Panc1 (cell line): ENCODE data around the gene ARL2. TPM values are rescaled to one million over a fixed set of nuclear protein-coding genes. Genes with fewer than 3 reads are reported as not detected.

Experiments used
- ATAC-seq: fragments of 200-7000 bp; cut with Tn5 transposase; 2 replicates; pipeline ENCODE4 v1.9.1; 2020; ENCODE audit warnings: mild to moderate bottlenecking, moderate library complexity
- BruUV-seq: library from RNA; stranded (reverse); fragments of 400-500 nt; replicated peaks from 2 replicates; lab custom pipeline; 2021; lab: Mats Ljungman, UMichigan
- CTCF ChIA-PET: fragments of 300-600 bp; sonication (Branson Sonifier 250); formaldehyde crosslinking; loops from one replicate; lab custom pipeline; 2022; ENCODE audit warnings: antibody characterized with exemption; lab: Charles Lee
- POLR2A ChIA-PET: fragments of 300-600 bp; sonication (Branson Sonifier 250); formaldehyde crosslinking; loops from one replicate; lab custom pipeline; 2022; ENCODE audit warnings: antibody characterized with exemption; lab: Charles Lee
- DNase-seq: peaks from one replicate; pipeline ENCODE4 v3.0.0-alpha.2; 2010; ENCODE audit warnings: low read depth, low spot score
- H3K27ac ChIP-seq: 2 replicates; pipeline ENCODE4 v1.5.1; 2011; ENCODE audit warnings: mild to moderate bottlenecking, low read length, inconsistent platforms
- H3K27me3 ChIP-seq: fragments of 200-500 bp; sonication (Bioruptor generic); 2 replicates; pipeline ENCODE4 v1.6.0; 2014; ENCODE audit warnings: low read length, inconsistent platforms; ENCODE audit not compliant: control insufficient read depth, insufficient read depth
- H3K36me3 ChIP-seq: fragments of 200-500 bp; sonication (Bioruptor generic); 2 replicates; pipeline ENCODE4 v1.5.1; 2014; ENCODE audit warnings: inconsistent platforms, mild to moderate bottlenecking, low read length, moderate library complexity; ENCODE audit not compliant: control insufficient read depth, insufficient read depth
- H3K4me1 ChIP-seq: 2 replicates; pipeline ENCODE4 v1.5.1; 2011; ENCODE audit warnings: inconsistent platforms, mild to moderate bottlenecking, low read length, moderate library complexity; ENCODE audit not compliant: control insufficient read depth, insufficient read depth
- H3K4me3 ChIP-seq, 2 experiments: 2 replicates each; pipeline ENCODE4 v1.5.1; 2011 to 2012; ENCODE audit warnings: low read depth in 2 of 2, low read length in 2 of 2, mild to moderate bottlenecking in 2 of 2, inconsistent platforms in 1 of 2, moderate library complexity in 1 of 2
- H3K9me3 ChIP-seq: fragments of 200-500 bp; sonication (Bioruptor generic); 2 replicates; pipeline ENCODE4 v1.5.1; 2014; ENCODE audit warnings: low read depth, mild to moderate bottlenecking, inconsistent platforms, low read length, moderate library complexity; ENCODE audit not compliant: control insufficient read depth, insufficient read depth
- CTCF ChIP-seq: fragments of 450-650 bp; IDR thresholded peaks from 2 replicates; pipeline ENCODE4 v1.5.1; 2017; ENCODE audit warnings: mild to moderate bottlenecking
- POLR2AphosphoS5 ChIP-seq: IDR thresholded peaks from 2 replicates; pipeline ENCODE4 v1.6.1; 2012; ENCODE audit warnings: mild to moderate bottlenecking, low read depth, low read length, moderate library complexity
- SIN3A ChIP-seq: IDR thresholded peaks from 2 replicates; pipeline ENCODE4 v1.6.1; 2012; ENCODE audit warnings: low read depth, mild to moderate bottlenecking, low read length, moderate library complexity, borderline replicate concordance; ENCODE audit not compliant: insufficient read depth
- TCF7L2 ChIP-seq: IDR thresholded peaks from 2 replicates; pipeline ENCODE4 v1.6.1; 2011; ENCODE audit warnings: mild to moderate bottlenecking, low read depth, low read length, inconsistent platforms
- in situ Hi-C: cut with HindIII; loops from 2 replicates; pipeline ENCODE4 v1.10.0; 2016; ENCODE audit warnings: low sequenced_read_pairs, low pct_unique_long_range_greater_than_20kb
- intact Hi-C: fragments of 100-400 bp; cut with micrococcal nuclease; formaldehyde crosslinking; loops from one replicate; pipeline ENCODE4 v1.10.0; 2022; ENCODE audit not compliant: unreplicated experiment
- total RNA-seq: library from RNA; stranded (reverse); gene quantifications from one replicate; pipeline ENCODE4 v1.2.1, GENCODE V29; 2021; ENCODE audit not compliant: unreplicated experiment
- TF ChIP-seq, protein P1 (sequence below), 2 experiments: IDR thresholded peaks; 2 replicates each; pipeline ENCODE4 v1.6.1; 2011 to 2012; ENCODE audit warnings: low read depth in 2 of 2, control low read depth in 1 of 2, low read length in 1 of 2, mild to moderate bottlenecking in 1 of 2, moderate library complexity in 1 of 2; ENCODE audit not compliant: insufficient read depth in 1 of 2

ARL2 gene
- total RNA-seq, 1 experiment from 2014 or later = 177 TPM

- DNase-seq (no peak), ATAC-seq (no peak)
- Histone ChIP-seq H3K27me3 (no peaks in the 10 kb centered on the region), H3K4me3 (no peak overlapping the region), H3K9me3 (no peaks in the 10 kb centered on the region), H3K4me1 (peaks cover 5% of the 10 kb centered on the region), H3K27ac (no peak overlapping the region), H3K36me3 (no peaks in the 10 kb centered on the region)
- BruUV-seq = no TSS peak
- ChIA-PET POLR2A (interaction anchor here (0.6 kb wide), 1 partner anchor 66 kb away, joined by 3 read pairs; no protein-coding TSS in a partner anchor), CTCF (no interaction called here)
- in situ Hi-C loops (no loop called here), intact Hi-C loops (no loop called here)
- TF ChIP-seq POLR2AphosphoS5 (no peak), SIN3A (no peak), TCF7L2 (no peak), CTCF (no peak)
- TF ChIP-seq, protein P1, sequence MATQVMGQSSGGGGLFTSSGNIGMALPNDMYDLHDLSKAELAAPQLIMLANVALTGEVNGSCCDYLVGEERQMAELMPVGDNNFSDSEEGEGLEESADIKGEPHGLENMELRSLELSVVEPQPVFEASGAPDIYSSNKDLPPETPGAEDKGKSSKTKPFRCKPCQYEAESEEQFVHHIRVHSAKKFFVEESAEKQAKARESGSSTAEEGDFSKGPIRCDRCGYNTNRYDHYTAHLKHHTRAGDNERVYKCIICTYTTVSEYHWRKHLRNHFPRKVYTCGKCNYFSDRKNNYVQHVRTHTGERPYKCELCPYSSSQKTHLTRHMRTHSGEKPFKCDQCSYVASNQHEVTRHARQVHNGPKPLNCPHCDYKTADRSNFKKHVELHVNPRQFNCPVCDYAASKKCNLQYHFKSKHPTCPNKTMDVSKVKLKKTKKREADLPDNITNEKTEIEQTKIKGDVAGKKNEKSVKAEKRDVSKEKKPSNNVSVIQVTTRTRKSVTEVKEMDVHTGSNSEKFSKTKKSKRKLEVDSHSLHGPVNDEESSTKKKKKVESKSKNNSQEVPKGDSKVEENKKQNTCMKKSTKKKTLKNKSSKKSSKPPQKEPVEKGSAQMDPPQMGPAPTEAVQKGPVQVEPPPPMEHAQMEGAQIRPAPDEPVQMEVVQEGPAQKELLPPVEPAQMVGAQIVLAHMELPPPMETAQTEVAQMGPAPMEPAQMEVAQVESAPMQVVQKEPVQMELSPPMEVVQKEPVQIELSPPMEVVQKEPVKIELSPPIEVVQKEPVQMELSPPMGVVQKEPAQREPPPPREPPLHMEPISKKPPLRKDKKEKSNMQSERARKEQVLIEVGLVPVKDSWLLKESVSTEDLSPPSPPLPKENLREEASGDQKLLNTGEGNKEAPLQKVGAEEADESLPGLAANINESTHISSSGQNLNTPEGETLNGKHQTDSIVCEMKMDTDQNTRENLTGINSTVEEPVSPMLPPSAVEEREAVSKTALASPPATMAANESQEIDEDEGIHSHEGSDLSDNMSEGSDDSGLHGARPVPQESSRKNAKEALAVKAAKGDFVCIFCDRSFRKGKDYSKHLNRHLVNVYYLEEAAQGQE (IDR thresholded peaks at IDR 0.05; ENCODE audit: insufficient read depth in 1 of 2, low read depth in 2 of 2, low read length in 1 of 2) = no peak
These were observed 21.6 kb downstream of the ARL2 start for GRCh38 chr11:65035579-65035978.

GRCh38 chr11:65036931-65037330 is 23.0 kb downstream of the ARL2 start:
- ChIA-PET POLR2A (interaction anchor here (0.7 kb wide), 1 partner anchor 19 kb away, joined by 3 read pairs; no protein-coding TSS in a partner anchor), CTCF (no interaction called here)
- ATAC-seq (no peak), DNase-seq (no peak)
- no peak overlapping the region for H3K4me3 ChIP-seq
- in situ Hi-C loops = no loop called here
- H3K36me3 ChIP-seq = no peaks in the 10 kb centered on the region
- no peak overlapping the region for H3K27ac ChIP-seq
- TF ChIP-seq, protein P1 (IDR thresholded peaks at IDR 0.05; ENCODE audit: insufficient read depth in 1 of 2, low read depth in 2 of 2, low read length in 1 of 2) = no peak
- TF ChIP-seq TCF7L2 (no peak), SIN3A (no peak), CTCF (no peak)
- no peaks in the 10 kb centered on the region for H3K27me3 ChIP-seq
- H3K9me3 ChIP-seq = no peaks in the 10 kb centered on the region
- intact Hi-C loops = no loop called here
- peaks cover 5% of the 10 kb centered on the region for H3K4me1 ChIP-seq
- no TSS peak for BruUV-seq
